ENCODE data around the gene IER5L.
"Not testable (repeated sequence)": the region's sequence is repeated elsewhere in the genome, so short reads cannot be mapped to it uniquely, and the experiment has no call there.

IER5L gene

DNA sequence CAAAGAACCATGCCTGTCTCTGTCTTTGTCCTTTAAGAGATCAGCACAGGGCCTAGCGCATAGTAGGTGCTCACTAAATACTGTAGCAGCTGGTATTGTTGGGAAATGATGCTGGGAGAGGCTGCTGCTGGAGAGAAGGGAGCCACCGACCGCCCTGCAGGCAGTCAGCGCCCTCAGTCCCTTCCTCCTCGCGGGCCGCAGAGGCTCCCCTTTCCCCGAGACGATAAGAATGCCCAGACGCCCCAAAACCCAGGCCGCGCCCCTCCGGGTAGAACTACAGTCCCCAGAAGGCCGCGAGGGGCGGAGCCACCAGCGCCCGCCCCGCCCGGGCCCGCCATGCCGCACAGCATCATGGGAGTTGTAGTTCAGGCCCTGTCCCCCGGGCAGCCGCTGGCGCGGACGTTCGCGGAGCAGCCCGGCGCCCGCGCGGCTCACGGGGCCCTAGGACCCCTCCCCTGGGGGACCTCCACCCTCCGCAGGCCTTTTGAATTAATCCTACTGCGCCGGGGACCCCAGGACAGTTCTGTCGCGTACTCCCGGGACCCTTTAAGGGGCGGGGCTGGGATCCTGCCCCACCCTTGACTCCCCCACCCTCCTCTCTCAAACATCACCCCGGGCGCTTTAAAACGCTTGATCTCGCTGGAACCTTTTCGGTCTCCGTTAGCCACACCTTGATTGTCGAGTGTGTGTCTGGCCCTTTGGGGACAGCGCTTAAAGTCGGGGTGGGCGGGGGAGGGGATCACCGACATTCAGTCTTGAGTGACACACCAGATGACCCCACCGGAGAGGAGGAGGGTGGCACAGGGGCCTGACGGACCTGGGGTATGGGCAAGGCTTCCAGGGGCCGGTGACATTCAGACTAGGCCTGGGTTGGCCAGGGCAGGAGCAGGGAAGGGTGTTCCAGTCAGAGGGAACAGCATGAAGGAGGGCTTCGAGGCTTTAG is 24.8 kb upstream of the IER5L start:
- peak; percentile 84 for DNase-seq (ENCODE audit: low read depth)

DNA sequence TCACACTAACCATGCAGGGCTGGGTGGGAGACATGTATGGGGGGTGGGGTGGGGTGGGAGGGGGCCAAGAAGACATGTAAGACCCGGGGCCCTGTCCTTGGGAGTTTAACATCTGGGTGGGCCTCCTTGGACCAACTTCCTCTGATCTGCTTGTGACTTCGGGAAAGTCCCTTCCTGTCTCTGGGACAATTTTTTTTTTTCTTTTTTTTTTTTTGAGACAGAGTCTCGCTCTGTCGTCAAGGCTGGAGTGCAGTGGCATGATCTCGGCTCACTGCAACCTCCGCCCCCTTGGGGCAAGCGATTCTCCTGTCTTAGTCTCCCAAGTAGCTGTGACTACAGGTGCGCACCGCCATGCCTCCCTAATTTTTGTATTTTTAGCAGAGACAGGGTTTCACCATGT is 23.8 kb upstream of the IER5L start:
- DNase-seq (ENCODE audit: low read depth): no peak

DNA sequence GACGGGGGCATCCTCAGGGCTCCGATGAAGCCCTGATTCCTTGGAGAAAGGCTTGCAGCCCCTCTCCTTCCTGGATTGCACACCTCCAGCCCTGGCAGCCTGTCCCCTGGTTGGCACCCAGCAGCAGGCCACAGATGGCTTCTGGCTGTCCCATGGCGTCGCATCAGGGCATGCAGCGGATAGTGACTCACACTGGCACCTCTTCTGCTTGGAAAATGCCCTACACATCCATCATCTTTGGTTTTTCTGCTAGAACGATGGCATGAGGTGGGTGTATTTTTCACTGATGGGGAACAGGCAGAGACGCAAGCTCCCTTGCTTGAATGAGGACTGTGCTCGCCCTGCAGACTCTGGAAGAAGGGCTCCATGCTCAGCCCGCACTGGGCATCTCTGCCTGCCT is 23.2 kb upstream of the IER5L start:
- no peak for DNase-seq (ENCODE audit: low read depth)

DNA sequence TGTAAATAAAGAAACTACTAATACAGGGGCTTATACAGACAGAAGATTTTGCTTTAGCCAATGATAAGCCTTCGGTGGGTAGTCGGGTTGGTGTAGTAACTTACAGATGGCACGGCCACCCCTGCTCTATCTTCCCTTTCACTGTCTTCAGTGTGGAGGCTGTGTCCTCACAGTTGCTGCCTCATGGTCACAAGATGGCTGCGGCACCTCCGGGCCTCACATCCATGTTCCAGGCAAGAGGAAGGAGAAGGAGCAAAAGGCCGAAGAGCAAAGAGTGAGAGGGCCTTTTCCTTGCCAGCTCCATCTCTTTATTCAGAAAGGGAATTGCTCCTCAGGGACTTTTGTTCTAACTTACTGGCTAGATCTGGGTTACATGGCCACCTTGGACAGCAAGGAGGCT is 22.2 kb upstream of the IER5L start:
- DNase-seq (ENCODE audit: low read depth): no peak

DNA sequence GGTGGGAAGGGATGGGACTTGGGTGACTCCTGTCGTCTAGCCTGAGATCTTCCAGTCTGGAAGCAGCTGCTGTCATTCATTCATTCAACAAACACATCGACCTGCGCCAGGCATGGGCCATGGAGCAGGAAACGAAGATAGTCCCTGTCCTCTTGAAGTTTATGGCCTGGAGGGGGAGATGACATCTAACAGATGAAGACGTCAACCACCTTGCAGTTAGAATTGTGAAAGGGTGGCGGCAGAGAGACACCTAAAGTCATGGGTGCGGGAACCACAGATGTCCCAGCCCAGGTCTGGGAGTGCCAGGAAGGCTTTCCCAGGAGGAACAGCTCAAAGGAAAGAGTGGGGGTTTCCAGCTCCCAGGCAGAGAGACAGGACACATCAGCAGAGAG is 21.0 kb upstream of the IER5L start:
- no peak for DNase-seq (ENCODE audit: low read depth)

DNA sequence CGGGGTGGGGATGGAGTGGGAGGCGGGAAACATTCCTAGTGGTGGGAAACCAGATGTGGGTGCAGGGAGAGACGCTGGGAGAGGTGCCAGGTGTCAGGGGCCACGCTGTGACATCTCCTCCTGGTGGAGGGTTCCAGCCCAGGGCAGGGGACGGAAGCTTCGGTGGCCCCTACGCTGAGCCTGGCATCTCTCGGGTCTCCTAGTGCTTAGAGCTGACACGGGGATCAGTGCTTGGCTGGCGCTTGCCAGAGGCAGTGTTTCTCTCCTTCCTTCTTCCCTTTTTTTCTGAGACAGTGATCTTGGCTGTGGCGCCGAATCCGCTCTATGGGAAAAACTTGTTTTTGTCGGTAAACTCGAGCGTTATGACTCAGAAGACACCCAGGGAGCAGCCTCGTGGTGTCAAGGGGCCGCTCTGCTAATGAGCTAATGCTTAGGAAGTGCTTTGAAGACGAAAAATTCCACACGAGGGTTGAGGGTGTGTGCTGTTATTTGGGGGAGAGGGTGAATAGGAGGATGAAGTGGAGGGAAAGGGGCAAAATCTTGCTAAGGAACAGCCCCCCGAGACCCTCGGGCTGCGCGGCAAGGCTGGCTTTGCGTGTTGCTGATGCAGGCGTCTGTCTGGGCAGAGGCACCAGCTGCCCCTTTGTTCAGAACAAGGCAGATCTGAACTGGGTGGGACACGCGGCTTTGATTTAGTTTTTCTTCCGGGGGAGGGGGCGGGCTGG is 20.4 kb upstream of the IER5L start:
- DNase-seq (ENCODE audit: low read depth): no peak

DNA sequence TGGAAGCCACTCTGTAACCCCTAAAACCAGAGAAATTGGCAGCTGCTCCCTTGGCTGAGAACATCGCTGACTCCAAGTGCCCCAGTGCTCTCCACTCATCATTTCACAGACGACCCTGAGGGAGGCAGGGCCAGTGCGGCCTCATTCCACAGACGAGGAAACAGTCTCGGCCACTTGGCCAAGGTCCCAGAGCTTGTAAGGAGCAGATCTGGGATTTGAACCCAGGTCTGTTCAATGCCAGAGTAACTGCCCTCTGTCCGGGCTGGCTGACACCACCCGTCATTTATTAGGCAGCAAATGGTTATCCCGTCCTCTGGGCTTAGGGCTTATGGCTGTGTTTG is 19.9 kb upstream of the IER5L start:
- no peak for DNase-seq (ENCODE audit: low read depth)

DNA sequence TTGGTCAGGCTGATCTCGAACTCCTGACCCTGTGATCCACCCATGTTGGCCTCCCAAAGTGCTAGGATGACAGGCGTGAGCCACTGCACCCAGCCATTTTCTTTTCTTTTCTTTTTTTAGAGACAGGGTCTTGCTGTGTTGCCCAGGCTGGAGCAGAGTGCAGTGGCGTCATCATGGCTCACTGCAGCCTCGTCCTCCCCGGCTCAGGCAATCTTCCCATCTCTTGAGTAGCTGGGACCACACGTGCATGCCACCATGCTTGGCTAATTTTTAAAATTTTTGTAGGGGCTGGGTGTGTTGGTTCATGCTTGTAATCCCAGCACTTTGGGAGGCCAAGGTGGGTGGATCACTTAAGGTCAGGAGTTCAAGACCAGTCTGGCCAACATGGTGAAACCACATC is 19.0 kb upstream of the IER5L start:
- not testable (repeated sequence) for DNase-seq (ENCODE audit: low read depth)

DNA sequence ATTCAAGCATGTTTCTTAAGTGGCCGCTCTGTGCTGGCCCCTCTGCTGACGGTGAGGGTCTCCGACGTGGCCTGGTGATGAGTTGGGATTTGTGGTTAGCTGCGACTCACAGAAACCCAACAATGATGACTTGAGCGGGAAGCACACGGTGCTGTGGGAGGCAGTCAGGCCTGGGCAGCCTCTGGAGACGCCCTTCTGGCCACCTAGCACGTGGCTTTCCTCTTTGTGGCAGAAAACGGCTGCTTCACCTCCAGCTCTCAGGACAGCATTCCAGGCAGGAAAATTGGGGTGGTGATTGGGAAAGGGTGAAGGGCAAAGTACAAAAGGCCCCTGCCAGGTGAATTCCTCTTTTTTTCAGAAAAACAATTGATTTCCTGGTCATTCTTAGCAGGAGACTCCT is 17.5 kb upstream of the IER5L start:
- no peak for DNase-seq (ENCODE audit: low read depth)

DNA sequence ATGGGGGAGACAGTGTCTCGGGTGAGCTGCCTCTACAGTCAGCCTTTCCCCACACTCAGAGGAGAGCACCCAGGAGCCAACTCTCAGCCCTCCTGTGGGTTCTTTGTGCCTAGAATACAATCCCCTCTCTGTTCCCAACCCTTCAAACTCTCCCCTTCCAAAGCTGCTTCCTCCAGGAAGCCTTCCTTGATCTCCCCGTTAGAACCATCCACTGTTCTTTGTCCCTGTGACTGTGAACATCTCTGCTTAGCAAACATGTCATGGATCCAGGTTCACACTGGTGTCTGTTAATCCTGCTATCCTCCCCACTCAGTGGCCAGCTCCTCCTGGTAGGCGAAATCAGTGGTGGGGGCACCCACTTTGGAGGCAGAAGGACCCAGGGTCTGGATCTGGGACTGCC is 16.2 kb upstream of the IER5L start:
- no peak for DNase-seq (ENCODE audit: low read depth)

DNA sequence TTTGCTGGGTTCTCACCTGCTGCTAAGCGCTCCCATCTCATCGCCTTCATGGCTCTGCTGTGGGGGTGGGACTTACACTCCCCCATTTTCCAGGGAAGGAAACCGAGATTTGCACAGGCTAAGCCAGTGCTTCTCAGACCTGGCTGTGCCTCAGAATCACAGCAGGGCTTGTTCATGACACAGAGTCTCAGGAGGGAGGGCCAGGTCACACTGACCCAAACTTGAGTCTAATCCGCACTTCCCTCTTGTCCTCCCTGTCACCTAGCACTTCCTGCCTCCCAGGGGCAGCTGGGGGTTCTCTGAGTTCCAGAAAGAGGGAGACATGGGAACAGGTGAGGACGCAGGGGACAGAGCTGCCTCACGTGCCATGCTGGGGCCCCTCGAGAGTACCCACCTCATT is 15.6 kb upstream of the IER5L start:
- no peak for DNase-seq (ENCODE audit: low read depth)

DNA sequence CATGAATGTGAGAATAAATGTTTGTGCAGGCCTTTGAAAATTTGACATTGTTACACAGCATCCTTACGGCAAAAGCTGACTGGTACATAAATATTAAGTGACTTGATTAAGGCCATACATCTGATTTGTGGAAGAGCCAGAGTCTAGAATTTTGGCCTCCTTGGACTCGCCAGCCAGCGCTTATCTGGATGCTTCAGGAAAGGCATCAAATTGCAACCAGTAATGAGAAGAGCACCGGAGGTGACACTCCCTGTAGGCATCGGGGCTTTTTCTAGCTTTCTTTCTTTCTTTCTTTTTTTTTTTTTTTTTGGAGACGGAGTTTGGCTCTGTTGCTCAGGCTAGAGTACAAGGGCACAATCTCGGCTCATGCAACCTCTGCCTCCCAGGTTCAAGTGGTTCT is 13.2 kb upstream of the IER5L start:
- no peak for DNase-seq (ENCODE audit: low read depth)

DNA sequence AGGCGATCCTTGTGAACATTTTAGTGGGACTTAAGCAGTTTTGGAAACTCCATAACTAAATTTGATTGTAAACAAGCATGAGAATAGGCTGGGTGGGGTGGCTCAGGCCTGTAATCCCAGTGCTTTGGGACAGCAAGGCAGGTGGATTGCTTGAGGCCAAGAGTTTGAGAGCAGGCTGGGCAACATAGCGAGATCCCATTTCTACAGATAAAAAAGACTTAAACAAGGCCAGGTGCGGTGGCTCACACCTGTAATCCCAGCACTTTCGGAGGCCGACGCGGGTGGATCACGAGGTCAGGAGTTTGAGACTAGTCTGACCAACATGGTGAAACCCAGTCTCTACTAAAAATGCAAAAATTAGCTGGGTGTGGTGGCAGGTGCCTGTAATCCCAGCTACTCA is 11.9 kb upstream of the IER5L start:
- not testable (repeated sequence) for DNase-seq (ENCODE audit: low read depth)

DNA sequence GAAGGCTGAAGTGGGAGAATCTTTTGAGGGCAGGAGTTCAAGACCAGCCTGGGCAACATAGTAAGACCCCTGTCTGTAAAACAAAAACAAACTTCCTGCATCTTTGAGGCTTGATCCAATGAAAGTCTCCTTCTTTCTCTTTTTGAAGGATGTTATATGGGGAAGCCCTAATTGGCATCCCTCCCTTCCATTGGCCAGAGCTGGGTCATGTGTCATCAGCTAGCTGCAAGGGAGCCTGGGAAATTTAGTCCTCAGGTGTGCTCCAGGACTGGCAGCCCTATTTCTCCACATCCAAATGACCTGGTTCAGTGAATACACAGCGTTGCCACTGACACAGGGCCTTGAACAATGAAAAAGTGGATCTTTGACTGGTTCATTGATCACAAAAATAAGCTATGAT is 9.0 kb upstream of the IER5L start:
- no peak for DNase-seq (ENCODE audit: low read depth)

DNA sequence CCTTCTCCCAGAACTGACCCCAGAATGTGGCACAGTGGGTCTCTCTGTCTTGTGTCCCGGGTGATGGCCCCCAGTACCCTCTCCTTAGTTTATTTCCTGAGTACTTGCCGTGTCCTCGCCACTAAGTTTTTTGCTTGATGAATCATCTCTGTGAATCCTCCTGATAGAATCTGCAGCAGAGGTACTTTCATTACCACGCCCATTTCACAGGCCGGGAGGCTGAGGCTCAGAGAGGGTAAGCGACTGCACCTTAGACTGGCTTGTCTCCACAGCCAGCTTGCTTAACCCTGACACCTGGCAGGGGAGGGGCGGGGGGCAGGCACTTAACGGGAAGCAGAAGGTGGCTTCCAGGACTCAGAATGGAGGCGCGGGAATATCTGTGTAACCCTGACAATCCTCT is 7.9 kb upstream of the IER5L start:
- DNase-seq (ENCODE audit: low read depth): no peak

DNA sequence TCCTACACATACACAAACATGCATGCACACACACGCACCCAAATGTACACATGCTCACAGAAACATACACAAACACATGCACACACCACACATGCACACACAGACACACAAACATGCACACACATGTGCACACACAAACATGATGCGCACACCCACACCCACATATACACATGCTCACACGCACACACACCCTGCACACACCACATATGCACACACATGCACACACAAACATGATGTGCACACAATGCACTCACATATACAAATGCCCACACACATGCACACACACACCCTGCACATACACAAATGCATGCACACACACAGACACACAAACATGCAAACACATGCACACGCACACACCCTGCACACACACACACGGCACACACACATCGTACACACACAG is 7.3 kb upstream of the IER5L start:
- DNase-seq (ENCODE audit: low read depth): no peak

DNA sequence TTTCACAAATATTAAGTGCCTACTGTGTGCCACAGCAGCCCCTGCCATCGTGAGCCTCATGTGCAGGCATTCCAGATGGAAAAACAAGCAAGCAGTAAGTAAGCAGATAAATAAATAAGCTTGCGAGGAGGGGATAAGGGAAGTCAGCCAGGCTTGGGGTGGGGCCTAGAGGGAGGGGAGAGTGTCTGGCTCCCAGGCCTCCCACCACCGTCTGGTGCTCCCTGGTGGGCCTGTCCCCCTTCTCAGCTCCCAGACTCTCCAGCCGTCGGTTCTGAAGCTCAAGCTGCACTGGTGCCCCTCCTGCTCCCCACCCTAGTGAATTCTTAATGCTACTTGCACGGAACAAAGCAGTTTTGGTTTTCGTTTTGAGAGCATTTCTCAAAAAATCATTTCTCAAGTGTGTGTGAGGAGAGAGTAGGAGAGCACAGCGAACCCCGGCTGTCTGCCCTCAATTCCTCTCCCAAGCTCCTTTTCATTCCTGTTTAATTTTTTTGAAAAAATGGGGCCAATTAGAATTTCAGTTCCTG is 6.6 kb upstream of the IER5L start:
- DNase-seq (ENCODE audit: low read depth): no peak

DNA sequence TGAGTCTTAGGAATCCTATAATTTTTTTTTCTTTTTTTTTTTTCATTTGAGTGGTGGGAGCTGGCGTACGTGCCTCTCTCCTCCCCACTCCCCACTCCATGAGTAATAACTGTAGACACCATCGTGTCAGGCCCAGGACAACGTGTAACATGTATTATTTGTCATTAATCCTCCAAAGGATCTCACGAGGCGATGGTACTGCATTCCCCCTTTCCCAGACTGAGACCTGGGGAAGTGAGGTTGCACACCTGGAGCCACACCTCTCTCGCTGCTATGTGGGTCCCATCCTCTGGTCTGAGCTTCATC is 6.1 kb upstream of the IER5L start:
- no peak for DNase-seq (ENCODE audit: low read depth)

DNA sequence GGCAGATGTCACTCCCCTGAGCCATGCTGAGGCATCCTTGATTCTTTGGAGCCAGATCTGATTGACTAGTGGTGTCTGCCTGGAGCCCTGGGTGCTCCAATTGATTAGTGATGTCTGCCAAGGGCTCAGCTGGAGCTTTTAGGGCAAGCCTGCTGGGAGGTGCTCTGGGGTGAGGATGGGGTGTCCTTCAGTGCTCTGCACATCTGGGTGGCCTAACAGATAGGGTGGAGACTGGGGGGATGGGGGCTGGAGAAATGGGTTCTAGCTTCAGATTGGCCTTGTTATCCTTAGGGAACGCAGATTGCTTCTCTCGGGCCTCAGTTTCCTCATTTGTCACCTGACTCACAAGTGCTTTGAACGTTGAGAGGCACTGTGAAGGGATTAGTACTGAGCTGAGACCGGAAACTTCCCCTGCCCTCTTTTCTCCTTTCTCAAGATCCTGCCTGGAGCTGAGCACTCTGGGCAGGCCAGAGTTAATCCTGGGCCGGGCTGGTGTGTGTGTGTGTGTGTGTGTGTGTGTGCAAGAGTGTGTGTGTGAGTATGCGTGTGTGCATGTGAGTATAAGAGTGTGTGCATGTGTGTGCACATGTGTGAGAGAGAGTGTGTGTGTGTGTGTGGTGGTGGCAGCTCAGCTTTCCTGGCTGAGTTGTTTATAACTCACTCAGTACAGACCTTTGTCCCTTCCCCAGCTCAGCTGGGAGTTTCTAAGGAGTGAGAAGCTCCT is 5.6 kb upstream of the IER5L start:
- no peak for DNase-seq (ENCODE audit: low read depth)

DNA sequence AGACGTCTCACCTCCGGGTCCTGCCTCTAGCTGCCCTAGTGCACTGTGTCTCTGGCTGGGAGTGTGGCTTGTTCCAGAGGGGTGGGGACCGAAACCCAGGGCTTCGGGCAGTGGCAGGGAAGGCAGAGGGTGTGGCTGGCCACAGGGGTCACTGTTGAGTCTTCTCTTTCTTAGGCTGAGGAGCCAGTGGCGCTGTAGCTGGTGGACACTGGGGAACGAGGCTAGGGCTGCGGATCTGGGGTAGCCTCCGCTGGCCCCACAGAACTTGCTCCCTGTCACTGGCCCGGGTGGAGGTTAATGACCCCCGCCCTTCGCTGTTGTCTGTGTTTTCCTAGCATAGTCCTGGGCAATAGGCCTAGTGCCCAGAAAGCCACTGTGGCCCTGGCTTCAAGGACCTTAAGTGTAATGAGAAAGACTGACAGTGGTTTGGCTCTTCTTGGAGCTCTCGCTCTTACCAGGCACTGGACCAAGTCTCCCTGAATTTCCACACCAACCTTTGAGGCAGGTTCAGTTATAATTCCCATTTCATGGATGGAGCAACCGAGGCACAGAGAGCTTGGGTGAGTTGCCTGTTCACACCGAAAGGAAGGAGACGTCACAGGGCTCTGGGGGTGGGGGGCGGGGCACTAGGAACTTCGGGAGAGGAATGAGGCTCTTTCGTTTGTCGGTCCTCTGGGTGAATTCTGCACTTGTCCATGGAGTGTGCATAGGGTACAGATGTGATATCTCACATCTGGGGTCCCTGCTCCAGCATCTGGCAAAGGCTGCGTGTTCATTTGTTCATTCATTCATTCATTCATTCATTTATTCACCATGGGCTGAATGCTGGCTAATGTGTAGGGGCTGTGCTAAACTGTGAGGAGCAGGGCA is 4.8 kb upstream of the IER5L start:
- DNase-seq (ENCODE audit: low read depth): no peak

DNA sequence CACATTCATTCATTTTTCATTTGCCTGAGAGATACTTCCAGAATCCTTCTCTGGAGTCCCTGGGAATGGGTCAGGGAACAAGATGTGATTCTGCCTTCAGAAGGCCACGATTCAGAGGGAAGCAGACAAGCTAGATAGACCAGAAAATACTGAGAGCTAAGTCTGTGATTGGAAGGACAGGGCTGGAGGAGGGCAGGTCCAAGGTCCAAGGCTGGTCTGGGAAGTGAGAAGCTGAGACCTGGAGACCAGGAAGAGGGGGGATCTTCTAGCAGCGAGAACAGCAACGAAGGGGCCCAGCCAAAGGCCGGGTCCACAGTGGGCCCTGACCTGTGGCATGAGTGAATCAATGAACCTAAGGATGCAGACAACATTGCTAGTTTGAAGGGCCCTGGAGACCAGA is 4.1 kb upstream of the IER5L start:
- DNase-seq (ENCODE audit: low read depth): no peak

DNA sequence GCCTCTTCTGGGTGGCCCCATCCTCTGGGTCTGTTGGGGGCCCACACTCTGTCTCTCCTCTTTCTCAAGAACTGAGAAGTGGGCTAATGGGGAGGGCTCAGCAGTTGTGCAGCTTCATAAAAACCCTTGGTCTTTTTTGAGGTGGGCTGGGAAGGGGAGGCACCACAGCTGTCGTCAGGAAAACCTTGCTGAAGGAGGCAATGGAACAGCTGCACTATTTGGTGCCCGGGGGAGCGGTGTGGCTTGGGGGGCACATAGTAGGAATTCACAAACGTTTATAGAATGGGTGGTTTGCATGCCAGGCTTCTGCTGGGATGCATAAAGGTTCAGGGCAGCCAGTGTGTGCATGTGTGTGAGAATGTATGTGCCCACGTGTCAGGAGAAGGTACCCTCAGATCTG is 3.2 kb upstream of the IER5L start:
- no peak for DNase-seq (ENCODE audit: low read depth)
